ENCODE measurements around the gene MXI1. TPM values are rescaled to one million over a fixed set of nuclear protein-coding genes. Genes with fewer than 3 reads are reported as not detected.
"Not testable (repeated sequence)": the region's sequence is repeated elsewhere in the genome, so short reads cannot be mapped to it uniquely, and the experiment has no call there.

The MXI1 gene
- total RNA-seq, 1 experiment from 2014 or later = 16.6 TPM

DNA sequence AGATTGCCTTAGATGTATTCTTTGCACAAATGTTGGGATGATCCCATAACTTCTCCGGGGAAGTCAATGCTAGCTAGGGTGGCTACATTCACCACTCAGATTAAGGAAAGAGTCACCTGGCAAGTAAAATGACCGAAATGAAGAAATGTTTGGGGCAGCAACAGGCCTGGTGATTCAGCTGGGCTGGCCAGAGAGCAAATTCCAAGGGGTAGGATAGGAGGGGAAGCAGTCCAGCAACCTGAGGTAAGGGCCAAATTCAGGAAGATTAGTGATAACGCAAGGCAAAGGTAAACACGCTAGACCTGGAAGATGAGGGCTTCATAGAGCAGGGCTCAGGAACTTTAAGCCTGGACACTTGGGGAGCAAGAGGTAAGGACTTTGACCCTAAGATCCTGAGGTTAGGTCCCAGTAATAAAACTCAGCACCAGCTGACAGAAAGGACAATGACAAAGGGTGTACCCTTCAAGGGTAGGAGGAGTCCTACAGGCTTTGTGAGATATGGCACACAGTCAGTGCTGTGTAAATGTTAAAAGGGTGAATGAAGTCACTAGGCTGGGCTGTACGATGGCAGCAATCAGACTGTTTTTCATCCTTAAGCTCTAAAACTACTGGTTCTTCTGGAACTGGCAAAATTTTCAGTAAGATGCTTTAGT lies 120.0 kb downstream of the MXI1 start:
- peaks cover 10% of the 10 kb centered on the region for H3K27me3 Mint-ChIP-seq (ENCODE audit: low read depth)
- CTCF ChIA-PET = interaction anchor here (0.6 kb wide), 1 partner anchor 273 kb away, joined by 3 read pairs; no protein-coding TSS in a partner anchor
- POLR2A ChIA-PET = no interaction called here
- no peak overlapping the region for H3K4me3 Mint-ChIP-seq
- no peak for ATAC-seq
- no peaks in the 10 kb centered on the region for H3K4me1 Mint-ChIP-seq
- H3K9me3 Mint-ChIP-seq = peaks cover 38% of the 10 kb centered on the region
- H3K27ac Mint-ChIP-seq = no peak overlapping the region
- DNase-seq (ENCODE audit: low spot score) = no peak
- peaks cover 32% of the 10 kb centered on the region for H3K36me3 Mint-ChIP-seq
- TF ChIP-seq, protein P1, sequence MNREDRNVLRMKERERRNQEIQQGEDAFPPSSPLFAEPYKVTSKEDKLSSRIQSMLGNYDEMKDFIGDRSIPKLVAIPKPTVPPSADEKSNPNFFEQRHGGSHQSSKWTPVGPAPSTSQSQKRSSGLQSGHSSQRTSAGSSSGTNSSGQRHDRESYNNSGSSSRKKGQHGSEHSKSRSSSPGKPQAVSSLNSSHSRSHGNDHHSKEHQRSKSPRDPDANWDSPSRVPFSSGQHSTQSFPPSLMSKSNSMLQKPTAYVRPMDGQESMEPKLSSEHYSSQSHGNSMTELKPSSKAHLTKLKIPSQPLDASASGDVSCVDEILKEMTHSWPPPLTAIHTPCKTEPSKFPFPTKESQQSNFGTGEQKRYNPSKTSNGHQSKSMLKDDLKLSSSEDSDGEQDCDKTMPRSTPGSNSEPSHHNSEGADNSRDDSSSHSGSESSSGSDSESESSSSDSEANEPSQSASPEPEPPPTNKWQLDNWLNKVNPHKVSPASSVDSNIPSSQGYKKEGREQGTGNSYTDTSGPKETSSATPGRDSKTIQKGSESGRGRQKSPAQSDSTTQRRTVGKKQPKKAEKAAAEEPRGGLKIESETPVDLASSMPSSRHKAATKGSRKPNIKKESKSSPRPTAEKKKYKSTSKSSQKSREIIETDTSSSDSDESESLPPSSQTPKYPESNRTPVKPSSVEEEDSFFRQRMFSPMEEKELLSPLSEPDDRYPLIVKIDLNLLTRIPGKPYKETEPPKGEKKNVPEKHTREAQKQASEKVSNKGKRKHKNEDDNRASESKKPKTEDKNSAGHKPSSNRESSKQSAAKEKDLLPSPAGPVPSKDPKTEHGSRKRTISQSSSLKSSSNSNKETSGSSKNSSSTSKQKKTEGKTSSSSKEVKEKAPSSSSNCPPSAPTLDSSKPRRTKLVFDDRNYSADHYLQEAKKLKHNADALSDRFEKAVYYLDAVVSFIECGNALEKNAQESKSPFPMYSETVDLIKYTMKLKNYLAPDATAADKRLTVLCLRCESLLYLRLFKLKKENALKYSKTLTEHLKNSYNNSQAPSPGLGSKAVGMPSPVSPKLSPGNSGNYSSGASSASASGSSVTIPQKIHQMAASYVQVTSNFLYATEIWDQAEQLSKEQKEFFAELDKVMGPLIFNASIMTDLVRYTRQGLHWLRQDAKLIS (CRISPR knock-in tag; IDR thresholded peaks at IDR 0.05; ENCODE audit: borderline replicate concordance) = no peak
- TF ChIP-seq ZNF263 (CRISPR knock-in tag; IDR thresholded peaks at IDR 0.05; ENCODE audit: low read depth) = no peak
- TF ChIP-seq, protein P2, sequence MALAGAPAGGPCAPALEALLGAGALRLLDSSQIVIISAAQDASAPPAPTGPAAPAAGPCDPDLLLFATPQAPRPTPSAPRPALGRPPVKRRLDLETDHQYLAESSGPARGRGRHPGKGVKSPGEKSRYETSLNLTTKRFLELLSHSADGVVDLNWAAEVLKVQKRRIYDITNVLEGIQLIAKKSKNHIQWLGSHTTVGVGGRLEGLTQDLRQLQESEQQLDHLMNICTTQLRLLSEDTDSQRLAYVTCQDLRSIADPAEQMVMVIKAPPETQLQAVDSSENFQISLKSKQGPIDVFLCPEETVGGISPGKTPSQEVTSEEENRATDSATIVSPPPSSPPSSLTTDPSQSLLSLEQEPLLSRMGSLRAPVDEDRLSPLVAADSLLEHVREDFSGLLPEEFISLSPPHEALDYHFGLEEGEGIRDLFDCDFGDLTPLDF (CRISPR knock-in tag; IDR thresholded peaks at IDR 0.05) = no peak

DNA sequence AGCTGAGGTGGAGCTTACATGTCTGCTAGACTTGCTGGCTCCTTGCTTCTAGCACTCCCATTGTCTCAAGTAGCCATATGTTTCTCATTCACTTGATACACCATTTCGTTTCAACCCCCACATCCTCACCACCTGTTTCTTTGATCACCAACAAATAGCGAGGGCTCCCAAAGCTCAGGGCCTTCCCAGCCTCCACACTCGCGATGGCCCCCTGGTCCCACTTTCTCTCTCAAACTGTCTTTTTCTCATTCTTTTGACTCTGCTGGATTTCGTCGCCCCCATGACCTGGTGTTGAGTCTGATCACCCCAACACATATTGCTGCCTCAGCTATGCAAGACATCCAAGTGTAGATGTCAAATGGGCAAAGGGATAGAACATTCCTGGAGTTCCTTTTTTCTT lies 123.3 kb downstream of the MXI1 start:
- ChIA-PET POLR2A (no interaction called here), CTCF (no interaction called here)
- no peak for TF ChIP-seq FOXP1 (CRISPR knock-in tag; IDR thresholded peaks at IDR 0.05; ENCODE audit: borderline replicate concordance)
- TF ChIP-seq, protein P3, sequence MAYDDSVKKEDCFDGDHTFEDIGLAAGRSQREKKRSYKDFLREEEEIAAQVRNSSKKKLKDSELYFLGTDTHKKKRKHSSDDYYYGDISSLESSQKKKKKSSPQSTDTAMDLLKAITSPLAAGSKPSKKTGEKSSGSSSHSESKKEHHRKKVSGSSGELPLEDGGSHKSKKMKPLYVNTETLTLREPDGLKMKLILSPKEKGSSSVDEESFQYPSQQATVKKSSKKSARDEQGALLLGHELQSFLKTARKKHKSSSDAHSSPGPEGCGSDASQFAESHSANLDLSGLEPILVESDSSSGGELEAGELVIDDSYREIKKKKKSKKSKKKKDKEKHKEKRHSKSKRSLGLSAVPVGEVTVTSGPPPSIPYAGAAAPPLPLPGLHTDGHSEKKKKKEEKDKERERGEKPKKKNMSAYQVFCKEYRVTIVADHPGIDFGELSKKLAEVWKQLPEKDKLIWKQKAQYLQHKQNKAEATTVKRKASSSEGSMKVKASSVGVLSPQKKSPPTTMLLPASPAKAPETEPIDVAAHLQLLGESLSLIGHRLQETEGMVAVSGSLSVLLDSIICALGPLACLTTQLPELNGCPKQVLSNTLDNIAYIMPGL (CRISPR knock-in tag; IDR thresholded peaks at IDR 0.05) = no peak
- TF ChIP-seq ZNF232 (CRISPR knock-in tag; IDR thresholded peaks at IDR 0.05) = no peak
- no peak for TF ChIP-seq ELF4 (CRISPR knock-in tag; IDR thresholded peaks at IDR 0.05; ENCODE audit: low read depth)
- TF ChIP-seq, protein P4, sequence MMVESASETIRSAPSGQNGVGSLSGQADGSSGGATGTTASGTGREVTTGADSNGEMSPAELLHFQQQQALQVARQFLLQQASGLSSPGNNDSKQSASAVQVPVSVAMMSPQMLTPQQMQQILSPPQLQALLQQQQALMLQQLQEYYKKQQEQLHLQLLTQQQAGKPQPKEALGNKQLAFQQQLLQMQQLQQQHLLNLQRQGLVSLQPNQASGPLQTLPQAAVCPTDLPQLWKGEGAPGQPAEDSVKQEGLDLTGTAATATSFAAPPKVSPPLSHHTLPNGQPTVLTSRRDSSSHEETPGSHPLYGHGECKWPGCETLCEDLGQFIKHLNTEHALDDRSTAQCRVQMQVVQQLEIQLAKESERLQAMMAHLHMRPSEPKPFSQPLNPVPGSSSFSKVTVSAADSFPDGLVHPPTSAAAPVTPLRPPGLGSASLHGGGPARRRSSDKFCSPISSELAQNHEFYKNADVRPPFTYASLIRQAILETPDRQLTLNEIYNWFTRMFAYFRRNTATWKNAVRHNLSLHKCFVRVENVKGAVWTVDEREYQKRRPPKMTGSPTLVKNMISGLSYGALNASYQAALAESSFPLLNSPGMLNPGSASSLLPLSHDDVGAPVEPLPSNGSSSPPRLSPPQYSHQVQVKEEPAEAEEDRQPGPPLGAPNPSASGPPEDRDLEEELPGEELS (CRISPR knock-in tag; IDR thresholded peaks at IDR 0.05) = no peak
- TF ChIP-seq MXD4 (CRISPR knock-in tag; IDR thresholded peaks at IDR 0.05; ENCODE audit: borderline replicate concordance) = no peak
- no peak for TF ChIP-seq GABPB1 (CRISPR knock-in tag; IDR thresholded peaks at IDR 0.05)
- TF ChIP-seq, protein P5, sequence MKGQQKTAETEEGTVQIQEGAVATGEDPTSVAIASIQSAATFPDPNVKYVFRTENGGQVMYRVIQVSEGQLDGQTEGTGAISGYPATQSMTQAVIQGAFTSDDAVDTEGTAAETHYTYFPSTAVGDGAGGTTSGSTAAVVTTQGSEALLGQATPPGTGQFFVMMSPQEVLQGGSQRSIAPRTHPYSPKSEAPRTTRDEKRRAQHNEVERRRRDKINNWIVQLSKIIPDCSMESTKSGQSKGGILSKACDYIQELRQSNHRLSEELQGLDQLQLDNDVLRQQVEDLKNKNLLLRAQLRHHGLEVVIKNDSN (CRISPR knock-in tag; IDR thresholded peaks at IDR 0.05) = no peak
- TF ChIP-seq FOXK1 (CRISPR knock-in tag; IDR thresholded peaks at IDR 0.05) = no peak
- no peak overlapping the region for H3K4me3 Mint-ChIP-seq
- no peak overlapping the region for H3K27ac Mint-ChIP-seq
- DNase-seq (ENCODE audit: low spot score) = no peak
- peaks cover 44% of the 10 kb centered on the region for H3K9me3 Mint-ChIP-seq
- H3K36me3 Mint-ChIP-seq = peaks cover 36% of the 10 kb centered on the region
- peaks cover 6% of the 10 kb centered on the region for H3K4me1 Mint-ChIP-seq
- ATAC-seq = no peak
- peaks cover 10% of the 10 kb centered on the region for H3K27me3 Mint-ChIP-seq (ENCODE audit: low read depth)

DNA sequence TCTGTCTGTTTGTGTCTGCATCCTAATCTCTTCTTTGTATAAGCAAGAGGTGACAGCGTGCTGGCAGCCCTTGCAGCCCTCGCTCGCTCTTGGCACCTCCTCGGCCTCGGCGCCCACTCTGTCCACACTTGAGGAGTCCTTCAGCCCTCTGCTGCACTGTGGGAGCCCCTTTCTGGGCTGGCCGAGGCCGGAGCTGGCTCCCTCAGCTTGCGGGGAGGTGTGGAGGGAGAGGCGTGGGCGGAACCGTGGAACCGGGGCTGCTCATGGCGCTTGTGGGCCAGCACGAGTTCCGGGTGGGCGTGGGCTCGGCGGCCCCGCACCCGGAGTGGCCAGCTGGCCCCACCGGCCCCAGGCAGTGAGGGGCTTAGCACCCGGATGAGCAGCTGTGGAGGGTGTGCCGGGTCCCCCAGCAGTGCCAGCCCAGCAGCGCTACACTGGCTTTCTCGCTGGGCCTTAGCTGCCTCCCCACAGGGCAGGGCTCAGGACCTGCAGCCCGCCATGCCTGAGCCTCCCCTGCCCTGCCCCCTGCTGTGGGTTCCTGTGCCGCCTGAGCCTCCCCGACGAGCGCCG lies 123.9 kb downstream of the MXI1 start:
- ATAC-seq; H3K4me3 Mint-ChIP-seq; DNase-seq (ENCODE audit: low spot score); H3K27me3 Mint-ChIP-seq (ENCODE audit: low read depth); POLR2A ChIA-PET; CTCF ChIA-PET; H3K27ac Mint-ChIP-seq: not testable (repeated sequence)
- H3K4me1 Mint-ChIP-seq = peaks cover 12% of the 10 kb centered on the region
- peaks cover 36% of the 10 kb centered on the region for H3K36me3 Mint-ChIP-seq
- peaks cover 40% of the 10 kb centered on the region for H3K9me3 Mint-ChIP-seq

Measured in WTC11 (cell line).